ENCODE data around the gene SPOCK1. TPM values are rescaled to one million over a fixed set of nuclear protein-coding genes. Genes with fewer than 3 reads are reported as not detected.

The SPOCK1 gene
- total RNA-seq, 1 donor from 2014 or later, result 81.2 TPM

GRCh38 chr5:137328463-137328862 lies 170.7 kb downstream of the SPOCK1 start:
- no peak overlapping the region for H3K4me3 ChIP-seq
- no peaks in the 10 kb centered on the region for H3K4me1 ChIP-seq
- DNase-seq (ENCODE audit: low spot score in 2 of 2), result no peak
- intact Hi-C loops (cut with DNase I), result no loop called here
- no peaks in the 10 kb centered on the region for H3K27me3 ChIP-seq
- H3K27ac ChIP-seq, result no peak overlapping the region
- H3K36me3 ChIP-seq, result no peaks in the 10 kb centered on the region
- H3K9me3 ChIP-seq, result no peaks in the 10 kb centered on the region
- TF ChIP-seq CTCF (IDR thresholded peaks at IDR 0.05), result no peak

GRCh38 chr5:137325721-137326120 lies 173.4 kb downstream of the SPOCK1 start:
- intact Hi-C loops (cut with DNase I), result no loop called here
- no peak overlapping the region for H3K27ac ChIP-seq
- H3K4me3 ChIP-seq, result no peak overlapping the region
- DNase-seq (ENCODE audit: low spot score in 2 of 2), result no peak
- no peak for TF ChIP-seq CTCF (IDR thresholded peaks at IDR 0.05)
- H3K9me3 ChIP-seq, result no peaks in the 10 kb centered on the region
- no peaks in the 10 kb centered on the region for H3K4me1 ChIP-seq
- no peaks in the 10 kb centered on the region for H3K36me3 ChIP-seq
- no peaks in the 10 kb centered on the region for H3K27me3 ChIP-seq

GRCh38 chr5:137320056-137321045 lies 178.8 kb downstream of the SPOCK1 start:
- H3K4me3 ChIP-seq, result no peak overlapping the region
- H3K4me1 ChIP-seq, result peaks cover 6 to 13% of the 10 kb centered on the region in 2 donors
- TF ChIP-seq CTCF (IDR thresholded peaks at IDR 0.05), result peak; percentile 62 to 85 (median 75)
- no peaks in the 10 kb centered on the region for H3K27me3 ChIP-seq
- intact Hi-C loops (cut with DNase I), result loop anchor here (1.0 kb wide), 1 partner anchor 179 kb away; the partner anchor contains the start of gene SPOCK1
- DNase-seq (ENCODE audit: low spot score in 2 of 2), result no peak
- H3K27ac ChIP-seq, result no peak overlapping the region
- H3K9me3 ChIP-seq, result no peaks in the 10 kb centered on the region
- no peaks in the 10 kb centered on the region for H3K36me3 ChIP-seq

GRCh38 chr5:137318027-137318426 lies 181.1 kb downstream of the SPOCK1 start:
- peaks cover 6 to 13% of the 10 kb centered on the region in 2 donors for H3K4me1 ChIP-seq
- H3K36me3 ChIP-seq, result no peaks in the 10 kb centered on the region
- H3K27ac ChIP-seq, result no peak overlapping the region
- no peaks in the 10 kb centered on the region for H3K27me3 ChIP-seq
- H3K9me3 ChIP-seq, result no peaks in the 10 kb centered on the region
- no peak overlapping the region for H3K4me3 ChIP-seq
- TF ChIP-seq CTCF (IDR thresholded peaks at IDR 0.05), result no peak
- DNase-seq (ENCODE audit: low spot score in 2 of 2), result no peak
- intact Hi-C loops (cut with DNase I), result loop anchor here (10.0 kb wide), 1 partner anchor 297 kb away; no protein-coding TSS in a partner anchor

- Histone ChIP-seq H3K9me3 (no peaks in the 10 kb centered on the region), H3K4me3 (no peak overlapping the region), H3K27ac (no peak overlapping the region), H3K4me1 (peaks cover 6 to 13% of the 10 kb centered on the region in 2 donors), H3K36me3 (no peaks in the 10 kb centered on the region), H3K27me3 (no peaks in the 10 kb centered on the region)
- no peak for DNase-seq (ENCODE audit: low spot score in 2 of 2)
- intact Hi-C loops (cut with DNase I), result loop anchor here (10.0 kb wide), 1 partner anchor 298 kb away; no protein-coding TSS in a partner anchor
- no peak for TF ChIP-seq CTCF (IDR thresholded peaks at IDR 0.05)
These were observed 182.8 kb downstream of the SPOCK1 start for GRCh38 chr5:137316346-137316736.

Data from ascending aorta (tissue), 2 donors.